Neural cell (in vitro differentiated cells): ENCODE measurements around the gene PPM1H. TPM values are rescaled to one million over a fixed set of nuclear protein-coding genes. Genes with fewer than 3 reads are reported as not detected.

ENCODE experiments used
- H2AFZ ChIP-seq: fragments of 200-600, 300-800 bp; sonication (generic), shearing (Covaris generic); 2 replicates; pipeline ENCODE4 v1.6.0; 2014; ENCODE audit warnings: low read depth, mild to moderate bottlenecking, antibody characterized with exemption, low read length, moderate library complexity
- H3F3A ChIP-seq: fragments of 200-600 bp; shearing (Covaris generic); 2 replicates; pipeline ENCODE4 v1.6.1; 2016; ENCODE audit warnings: mild to moderate bottlenecking, moderate library complexity, mixed read lengths, antibody characterized with exemption, low read length; ENCODE audit not compliant: insufficient read depth, poor library complexity, severe bottlenecking
- H3K27ac ChIP-seq: fragments of 200-600, 300-800 bp; sonication (generic), shearing (Covaris generic); 2 replicates; pipeline ENCODE4 v1.5.1; 2014; ENCODE audit warnings: mild to moderate bottlenecking, low read length, moderate library complexity
- H3K27me3 ChIP-seq: fragments of 300-800, 200-600 bp; sonication (generic), shearing (Covaris generic); 2 replicates; pipeline ENCODE4 v1.6.0; 2014; ENCODE audit warnings: mild to moderate bottlenecking, low read depth, low read length, moderate library complexity; ENCODE audit not compliant: insufficient read depth
- H3K36me3 ChIP-seq: fragments of 300-800, 200-600 bp; sonication (generic), shearing (Covaris generic); 2 replicates; pipeline ENCODE4 v1.5.1; 2014; ENCODE audit warnings: mild to moderate bottlenecking, antibody characterized with exemption, low read length, moderate library complexity; ENCODE audit not compliant: insufficient read depth
- H3K4me2 ChIP-seq: fragments of 300-800, 200-600 bp; sonication (generic), shearing (Covaris generic); 2 replicates; pipeline ENCODE4 v1.6.0; 2014; ENCODE audit warnings: mild to moderate bottlenecking, low read length
- H3K4me3 ChIP-seq: fragments of 300-800, 200-600 bp; sonication (generic), shearing (Covaris generic); 2 replicates; pipeline ENCODE4 v1.5.1; 2014; ENCODE audit warnings: mild to moderate bottlenecking, low read length, moderate library complexity
- H3K79me2 ChIP-seq: fragments of 200-600 bp; shearing (Covaris generic); replicated peaks from 2 replicates; pipeline ENCODE4 v1.6.0; 2014; ENCODE audit warnings: mild to moderate bottlenecking, low read length, moderate library complexity; ENCODE audit not compliant: insufficient read depth
- H3K9ac ChIP-seq: fragments of 300-800, 200-600 bp; sonication (generic), shearing (Covaris generic); 2 replicates; pipeline ENCODE4 v1.6.1; 2016; ENCODE audit warnings: mild to moderate bottlenecking, low read length, mixed read lengths
- H3K9me2 ChIP-seq: fragments of 200-600 bp; shearing (Covaris generic); 2 replicates; pipeline ENCODE4 v1.6.1; 2016; ENCODE audit warnings: mild to moderate bottlenecking, low read length, mixed read lengths; ENCODE audit not compliant: insufficient read depth
- H3K9me3 ChIP-seq: fragments of 200-600, 300-800 bp; sonication (generic), shearing (Covaris generic); 2 replicates; pipeline ENCODE4 v1.6.1; 2016; ENCODE audit warnings: mild to moderate bottlenecking, mixed run types, low read length, moderate library complexity, mixed read lengths
- H4K20me1 ChIP-seq: fragments of 200-600 bp; shearing (Covaris generic); 2 replicates; pipeline ENCODE4 v1.6.1; 2016; ENCODE audit warnings: mild to moderate bottlenecking, mixed run types; ENCODE audit not compliant: insufficient read depth
- CTCF ChIP-seq: fragments of 450-650 bp; IDR thresholded peaks from 2 replicates; pipeline ENCODE4 v1.5.1; 2014; ENCODE audit warnings: antibody characterized with exemption, mild to moderate bottlenecking, moderate library complexity; ENCODE audit not compliant: poor library complexity, severe bottlenecking
- EP300 ChIP-seq: fragments of 450-650 bp; conservative IDR thresholded peaks from 2 replicates; pipeline ENCODE4 v1.6.1; 2014; ENCODE audit warnings: antibody characterized with exemption, mild to moderate bottlenecking, moderate library complexity; ENCODE audit not compliant: poor library complexity, severe bottlenecking
- EZH2 ChIP-seq: fragments of 200-600, 300-800 bp; shearing (Covaris generic), sonication (generic); IDR thresholded peaks from 2 replicates; pipeline ENCODE4 v1.6.1; 2014; ENCODE audit warnings: antibody characterized with exemption, low read length, borderline replicate concordance, mild to moderate bottlenecking; ENCODE audit not compliant: insufficient read depth, poor library complexity, severe bottlenecking
- MXI1 ChIP-seq: fragments of 450-650 bp; conservative IDR thresholded peaks from 2 replicates; pipeline ENCODE4 v1.6.1; 2014; ENCODE audit warnings: antibody characterized with exemption, mild to moderate bottlenecking; ENCODE audit not compliant: poor library complexity, severe bottlenecking
- POLR2AphosphoS5 ChIP-seq: IDR thresholded peaks from 2 replicates; pipeline ENCODE4 v1.6.1; 2012
- RAD21 ChIP-seq: fragments of 450-650 bp; conservative IDR thresholded peaks from 2 replicates; pipeline ENCODE4 v1.6.1; 2014; ENCODE audit warnings: antibody characterized with exemption, mild to moderate bottlenecking, moderate library complexity
- REST ChIP-seq: IDR thresholded peaks from 2 replicates; pipeline ENCODE4 v1.6.1; 2012; ENCODE audit warnings: borderline replicate concordance
- SMC3 ChIP-seq: fragments of 450-650 bp; conservative IDR thresholded peaks from 2 replicates; pipeline ENCODE4 v1.6.1; 2014; ENCODE audit warnings: antibody characterized with exemption, mild to moderate bottlenecking, moderate library complexity; ENCODE audit not compliant: poor library complexity
- TAF1 ChIP-seq: IDR thresholded peaks from 2 replicates; pipeline ENCODE4 v1.6.1; 2012; ENCODE audit warnings: low read depth
- polyA plus RNA-seq: library from polyadenylated mRNA; depleted of rRNA; stranded (reverse); fragments of >200 nt; gene quantifications from 2 replicates; pipeline ENCODE4 v1.2.3, GENCODE V29; 2014

PPM1H gene
- polyA plus RNA-seq, 1 donor from 2014 or later = 3.9 TPM

GRCh38 chr12:62977418-62977817, 42.5 kb upstream of the PPM1H start:
- Histone ChIP-seq H3K9ac (no peak overlapping the region), H3K27ac (no peak overlapping the region), H3K9me2 (no peaks in the 10 kb centered on the region), H3K79me2 (no peaks in the 10 kb centered on the region), H3K9me3 (no peaks in the 10 kb centered on the region), H3F3A (no peaks in the 10 kb centered on the region), H4K20me1 (no peaks in the 10 kb centered on the region), H3K4me3 (no peak overlapping the region), H3K4me2 (no peak overlapping the region), H2AFZ (no peak overlapping the region), H3K36me3 (no peaks in the 10 kb centered on the region), H3K27me3 (no peaks in the 10 kb centered on the region)
- TF ChIP-seq POLR2AphosphoS5 (no peak), CTCF (no peak), TAF1 (no peak), REST (no peak), RAD21 (no peak), EP300 (no peak), SMC3 (no peak), MXI1 (no peak), EZH2 (no peak)

- Histone ChIP-seq H4K20me1 (no peaks in the 10 kb centered on the region), H3K9me2 (no peaks in the 10 kb centered on the region), H2AFZ (no peak overlapping the region), H3K27me3 (no peaks in the 10 kb centered on the region), H3F3A (no peaks in the 10 kb centered on the region), H3K9ac (no peak overlapping the region), H3K4me3 (no peak overlapping the region), H3K36me3 (no peaks in the 10 kb centered on the region), H3K4me2 (no peak overlapping the region), H3K27ac (no peak overlapping the region), H3K9me3 (no peaks in the 10 kb centered on the region), H3K79me2 (no peaks in the 10 kb centered on the region)
- TF ChIP-seq SMC3 = no peak
- TF ChIP-seq EP300 = no peak
- TF ChIP-seq TAF1 = no peak
- TF ChIP-seq POLR2AphosphoS5 = no peak
- TF ChIP-seq MXI1 = no peak
- no peak for TF ChIP-seq REST
- TF ChIP-seq EZH2 = no peak
- no peak for TF ChIP-seq CTCF
- no peak for TF ChIP-seq RAD21
Observed at GRCh38 chr12:62976110-62976662, 41.2 kb upstream of the PPM1H start.
